GM18907 (cell line): ENCODE data around the gene HRG.
"Not testable (repeated sequence)": the region's sequence is repeated elsewhere in the genome, so short reads cannot be mapped to it uniquely, and the experiment has no call there.

Experiments
- ATAC-seq: cut with Tn5 transposase; IDR thresholded peaks from one replicate; pipeline ENCODE4 v1.9.1; 2021; ENCODE audit warnings: mild to moderate bottlenecking, moderate library complexity; ENCODE audit not compliant: unreplicated experiment

Gene HRG, protein sequence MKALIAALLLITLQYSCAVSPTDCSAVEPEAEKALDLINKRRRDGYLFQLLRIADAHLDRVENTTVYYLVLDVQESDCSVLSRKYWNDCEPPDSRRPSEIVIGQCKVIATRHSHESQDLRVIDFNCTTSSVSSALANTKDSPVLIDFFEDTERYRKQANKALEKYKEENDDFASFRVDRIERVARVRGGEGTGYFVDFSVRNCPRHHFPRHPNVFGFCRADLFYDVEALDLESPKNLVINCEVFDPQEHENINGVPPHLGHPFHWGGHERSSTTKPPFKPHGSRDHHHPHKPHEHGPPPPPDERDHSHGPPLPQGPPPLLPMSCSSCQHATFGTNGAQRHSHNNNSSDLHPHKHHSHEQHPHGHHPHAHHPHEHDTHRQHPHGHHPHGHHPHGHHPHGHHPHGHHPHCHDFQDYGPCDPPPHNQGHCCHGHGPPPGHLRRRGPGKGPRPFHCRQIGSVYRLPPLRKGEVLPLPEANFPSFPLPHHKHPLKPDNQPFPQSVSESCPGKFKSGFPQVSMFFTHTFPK

DNA sequence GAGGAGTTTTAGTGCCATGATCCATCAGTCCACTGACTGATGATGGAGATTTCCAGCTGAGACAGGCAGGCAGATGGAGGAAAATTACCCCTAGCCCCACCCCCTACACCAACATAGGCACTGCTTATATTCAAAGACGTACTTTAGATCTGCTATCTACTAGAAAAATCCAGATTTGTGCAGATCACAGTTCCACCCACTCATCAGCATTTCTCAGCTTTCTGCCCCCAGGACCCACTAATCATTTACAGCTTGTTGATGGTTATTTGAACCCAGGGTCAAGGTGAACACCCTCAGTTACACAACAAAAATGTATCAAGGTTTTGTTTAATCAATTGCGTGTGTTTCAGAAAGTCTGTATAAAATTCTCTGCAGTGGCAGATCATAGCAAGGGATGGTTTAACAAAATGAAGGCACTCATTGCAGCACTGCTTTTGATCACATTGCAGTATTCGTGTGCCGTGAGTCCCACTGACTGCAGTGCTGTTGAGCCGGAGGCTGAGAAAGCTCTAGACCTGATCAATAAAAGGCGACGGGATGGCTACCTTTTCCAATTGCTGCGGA lies at the start of gene HRG:
Gene HRG (plus strand): TSS at position 390 of the 564 bp plus-strand sequence. CDS start 18 bp downstream, at position 408.
- ATAC-seq, result no peak

DNA sequence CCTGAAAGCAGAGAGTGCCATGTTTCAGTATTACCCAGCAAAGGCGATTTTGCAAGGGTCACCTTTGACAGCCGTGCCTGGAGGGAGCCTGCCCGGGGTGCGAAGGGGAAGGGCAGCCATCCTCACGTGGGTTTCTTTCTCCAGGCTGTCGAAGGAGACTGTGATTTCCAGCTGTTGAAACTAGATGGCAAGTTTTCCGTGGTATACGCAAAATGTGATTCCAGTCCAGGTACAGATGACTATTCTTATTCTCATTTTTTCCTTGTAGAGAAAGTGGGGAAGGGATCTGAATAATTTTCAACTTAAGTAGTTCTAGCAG lies 49.6 kb upstream of the HRG start:
- ATAC-seq, result no peak

GRCh38 chr3:186617036-186617946 lies 48.5 kb upstream of the HRG start:
- peak; percentile 93 for ATAC-seq

GRCh38 chr3:186618318-186618938 lies 47.4 kb upstream of the HRG start:
- no peak for ATAC-seq

DNA sequence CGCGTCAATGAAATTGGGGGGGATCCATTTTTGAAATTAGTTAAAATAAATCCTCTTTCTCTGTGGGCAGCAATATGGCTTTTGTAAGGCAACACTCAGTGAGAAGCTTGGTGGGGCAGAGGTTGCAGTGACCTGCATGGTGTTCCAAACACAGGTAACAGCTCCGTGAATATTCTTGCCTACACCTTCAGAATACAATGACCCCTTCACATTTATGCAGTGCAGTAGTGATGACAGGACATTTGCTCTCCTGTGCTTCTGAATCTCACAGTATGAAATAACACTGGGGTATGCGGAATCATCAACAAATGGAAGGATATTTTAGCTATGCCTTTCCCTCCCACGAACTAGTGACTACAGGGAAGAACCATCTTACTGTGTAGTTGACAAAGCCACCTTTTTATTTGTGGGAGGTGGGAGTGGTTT lies 46.0 kb upstream of the HRG start:
- ATAC-seq, result no peak

DNA sequence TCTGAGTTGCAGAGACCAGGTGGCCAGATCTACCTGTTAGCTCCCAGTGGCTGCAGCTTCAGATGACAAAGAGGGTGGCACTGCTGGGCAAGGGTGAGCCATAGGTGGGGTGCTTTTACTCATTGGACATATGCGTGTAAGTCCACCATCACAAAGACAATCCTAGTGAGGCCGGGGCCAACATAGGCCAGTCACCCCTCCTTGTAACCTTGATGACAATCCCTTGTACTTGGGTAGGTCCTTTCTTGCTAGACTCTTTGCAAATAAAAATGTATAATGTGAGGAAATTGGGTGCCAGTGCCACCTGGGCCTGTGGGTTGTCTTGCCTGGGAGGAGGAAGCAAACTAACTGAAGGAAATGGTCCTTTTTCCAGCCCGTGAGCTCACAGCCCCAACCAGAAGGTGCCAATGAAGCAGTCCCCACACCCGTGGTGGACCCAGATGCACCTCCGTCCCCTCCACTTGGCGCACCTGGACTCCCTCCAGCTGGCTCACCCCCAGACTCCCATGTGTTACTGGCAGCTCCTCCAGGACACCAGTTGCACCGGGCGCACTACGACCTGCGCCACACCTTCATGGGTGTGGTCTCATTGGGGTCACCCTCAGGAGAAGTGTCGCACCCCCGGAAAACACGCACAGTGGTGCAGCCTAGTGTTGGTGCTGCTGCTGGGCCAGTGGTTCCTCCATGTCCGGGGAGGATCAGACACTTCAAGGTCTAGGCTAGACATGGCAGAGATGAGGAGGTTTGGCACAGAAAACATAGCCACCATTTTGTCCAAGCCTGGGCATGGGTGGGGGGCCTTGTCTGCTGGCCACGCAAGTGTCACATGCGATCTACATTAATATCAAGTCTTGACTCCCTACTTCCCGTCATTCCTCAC lies 45.4 kb upstream of the HRG start:
- ATAC-seq, result no peak

DNA sequence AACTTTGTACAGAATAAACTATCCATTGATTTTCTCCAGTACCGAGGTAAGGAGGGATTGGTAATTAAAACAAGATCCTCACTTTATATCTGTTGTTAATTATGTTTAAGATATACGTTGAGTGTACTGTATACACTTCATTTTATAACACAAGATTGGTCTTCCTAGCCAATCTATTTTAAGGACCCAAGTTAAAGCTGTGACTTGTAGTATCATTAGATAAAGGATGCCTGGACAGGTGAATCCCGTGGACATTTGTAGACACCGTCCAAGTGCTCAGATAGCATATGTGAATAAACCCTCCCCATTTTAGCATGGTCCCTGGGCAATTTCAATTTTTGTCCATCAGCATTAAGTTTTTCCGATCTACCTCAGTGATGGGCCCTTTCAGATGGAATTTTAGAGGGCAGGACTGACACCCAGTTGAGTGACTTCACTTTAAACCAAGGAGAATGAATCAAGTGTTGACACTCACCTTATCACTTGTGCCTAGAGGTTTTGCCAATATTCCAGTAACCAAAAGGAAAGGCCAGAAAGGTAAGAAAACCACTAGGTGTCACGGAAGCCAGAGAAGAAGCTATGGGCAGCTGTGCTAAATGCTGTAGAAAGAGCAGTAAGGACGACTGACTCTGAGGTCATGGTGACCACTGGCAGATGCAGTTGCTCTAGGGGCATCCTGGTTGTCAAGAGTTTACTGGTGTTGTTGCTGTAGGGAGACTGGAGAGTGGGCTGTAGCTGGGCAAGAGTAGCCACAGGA lies 43.7 kb upstream of the HRG start:
- no peak for ATAC-seq

DNA sequence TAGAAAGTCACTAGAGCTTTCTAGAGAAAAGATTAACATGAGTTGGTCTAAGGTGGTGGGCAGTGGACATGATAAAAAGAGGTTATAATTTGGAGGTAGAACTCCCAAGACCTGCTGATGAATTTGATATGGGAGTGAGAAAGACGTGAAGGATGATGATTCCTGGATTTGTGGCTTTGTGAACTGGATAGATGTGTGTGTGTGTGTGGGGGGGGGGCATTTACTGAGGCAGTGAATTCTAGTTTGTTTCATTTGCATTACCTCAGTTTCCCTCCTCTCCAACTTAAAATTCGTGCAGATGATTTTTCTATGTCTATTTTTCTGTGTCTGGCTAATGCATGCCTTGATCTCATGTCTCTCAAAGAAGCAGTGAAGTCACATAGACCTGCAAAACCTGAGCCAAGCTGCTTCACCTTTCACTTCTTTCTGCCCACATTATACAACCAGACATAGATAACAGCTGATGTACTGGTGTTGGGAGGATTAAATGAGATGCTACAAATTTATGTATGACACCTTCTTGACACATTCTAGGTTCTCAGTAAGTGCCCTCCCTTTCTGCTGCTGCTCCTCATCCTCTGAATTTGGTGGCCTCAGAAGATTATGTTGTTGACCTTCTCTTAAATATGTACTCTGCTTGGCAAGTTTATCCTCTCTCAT lies 43.0 kb upstream of the HRG start:
- no peak for ATAC-seq

GRCh38 chr3:186624598-186624997 lies 41.2 kb upstream of the HRG start:
- ATAC-seq, result no peak

- no peak for ATAC-seq
These were observed 40.2 kb upstream of the HRG start for GRCh38 chr3:186625600-186626042.

DNA sequence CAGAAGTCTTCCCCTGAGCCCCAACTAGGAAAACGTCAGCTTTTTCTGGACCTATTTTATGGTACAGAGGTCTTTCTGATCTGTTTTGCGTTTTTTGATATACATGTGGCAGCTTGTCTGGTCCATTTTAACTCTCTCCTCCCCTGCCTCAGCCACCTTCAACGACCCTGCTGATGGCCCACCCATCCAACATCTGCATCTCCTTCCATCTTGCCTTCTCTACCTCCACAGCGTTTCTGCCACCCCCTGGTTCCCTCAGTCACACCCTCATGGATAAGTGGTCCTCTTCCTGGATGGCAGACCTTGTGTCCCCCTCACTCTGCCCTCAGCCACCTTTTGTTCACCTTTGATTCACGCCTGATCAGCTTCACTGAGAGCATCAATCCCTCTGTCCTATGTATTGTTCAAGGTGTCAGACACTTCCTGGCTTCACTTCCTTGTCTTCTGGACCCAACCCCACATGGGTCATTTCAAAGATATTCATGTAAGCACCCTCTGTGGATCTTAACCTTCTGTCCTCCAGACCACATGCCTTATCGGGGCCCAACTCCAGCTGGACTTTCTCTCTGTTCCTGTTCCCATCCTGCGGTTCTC lies 39.5 kb upstream of the HRG start:
- ATAC-seq, result no peak

DNA sequence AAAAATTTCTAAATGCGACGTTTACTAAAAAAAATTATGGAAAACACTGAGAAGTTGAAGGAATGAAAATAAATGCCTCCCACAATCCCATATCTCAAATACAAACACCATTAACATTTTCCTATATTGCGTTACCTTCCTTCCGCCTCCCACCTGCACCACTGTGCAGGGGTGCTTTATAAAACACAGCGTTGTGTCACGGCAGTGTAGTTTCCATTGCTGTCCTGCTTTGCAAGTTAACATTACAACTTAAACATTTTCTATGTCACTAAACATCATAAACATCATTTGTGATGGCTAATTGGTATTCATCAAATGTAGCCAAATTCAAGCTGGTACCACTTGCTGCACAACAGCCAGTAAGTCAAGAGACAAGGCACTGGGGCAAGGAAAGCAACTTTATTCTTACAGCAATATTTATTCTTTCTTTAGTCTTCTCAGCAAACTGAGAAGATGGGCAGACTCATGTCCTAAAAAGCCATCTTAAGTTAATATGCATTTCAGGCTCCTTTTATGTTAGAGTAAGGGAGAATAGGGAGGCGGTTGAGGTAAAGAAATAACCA lies 37.9 kb upstream of the HRG start:
- ATAC-seq, result no peak

DNA sequence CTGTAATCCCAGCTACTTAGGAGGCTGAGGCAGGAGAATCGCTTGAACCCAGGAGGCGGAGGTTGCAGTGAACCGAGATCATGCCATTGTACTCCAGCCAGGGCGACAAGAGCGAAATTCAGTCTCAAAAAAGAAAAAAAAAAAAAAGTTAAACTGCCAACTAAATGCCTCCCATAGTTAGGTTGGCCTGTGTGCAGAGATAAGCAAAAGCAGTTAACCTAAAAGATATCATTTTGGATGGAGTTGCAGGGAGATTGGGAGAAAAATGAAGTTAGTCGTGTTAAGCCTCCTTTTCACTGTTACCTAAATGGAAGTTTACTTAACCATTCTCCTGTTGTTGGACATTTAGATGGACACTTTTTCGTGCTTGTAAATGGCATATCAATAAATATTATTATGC lies 37.1 kb upstream of the HRG start:
- no peak for ATAC-seq

GRCh38 chr3:186630950-186631641 lies 34.7 kb upstream of the HRG start:
- no peak for ATAC-seq

DNA sequence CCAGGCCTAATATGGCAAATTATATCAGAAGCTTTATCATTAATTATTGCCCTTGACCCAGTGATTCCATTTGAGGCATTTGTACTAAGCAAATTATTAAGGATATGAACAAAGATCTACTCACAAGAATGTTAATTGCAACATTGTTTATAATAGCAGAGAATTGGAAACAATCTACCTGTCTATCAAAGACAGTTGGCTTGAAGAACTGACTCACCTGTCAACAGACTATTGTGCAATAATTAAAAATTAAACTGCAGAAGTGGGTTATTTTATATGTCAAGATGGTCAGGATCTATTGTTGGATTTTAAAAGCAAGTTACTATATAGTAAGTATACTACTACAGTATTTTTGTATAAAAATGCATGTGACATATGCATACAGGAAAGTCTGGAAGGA lies 32.3 kb upstream of the HRG start:
- no peak for ATAC-seq

GRCh38 chr3:186634207-186634606 lies 31.6 kb upstream of the HRG start:
- ATAC-seq, result not testable (repeated sequence)

GRCh38 chr3:186635532-186635931 lies 30.3 kb upstream of the HRG start:
- no peak for ATAC-seq
